ENCODE results near the gene HDAC9.

Gene HDAC9

DNA sequence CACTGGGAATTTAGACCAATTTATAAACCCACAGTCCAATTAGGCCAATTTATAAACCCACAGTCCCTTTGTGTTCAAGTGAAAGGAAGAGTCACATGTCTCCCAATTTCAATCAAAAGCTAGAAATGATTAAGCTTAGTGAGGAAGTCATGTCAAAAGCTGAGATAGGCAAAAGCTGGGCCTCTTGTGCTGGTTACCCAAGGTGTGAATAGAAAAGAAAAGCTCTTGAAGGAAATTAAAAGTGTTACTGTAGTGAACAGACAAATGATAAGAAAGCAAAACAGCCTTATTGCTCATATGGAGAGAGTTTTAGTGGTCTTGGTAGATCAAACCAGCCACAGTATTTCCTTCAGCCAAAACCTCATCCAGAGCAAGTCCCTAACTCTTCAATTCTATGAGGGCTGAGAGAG is 245.0 kb downstream of the HDAC9 start:
- no peak for DNase-seq

DNA sequence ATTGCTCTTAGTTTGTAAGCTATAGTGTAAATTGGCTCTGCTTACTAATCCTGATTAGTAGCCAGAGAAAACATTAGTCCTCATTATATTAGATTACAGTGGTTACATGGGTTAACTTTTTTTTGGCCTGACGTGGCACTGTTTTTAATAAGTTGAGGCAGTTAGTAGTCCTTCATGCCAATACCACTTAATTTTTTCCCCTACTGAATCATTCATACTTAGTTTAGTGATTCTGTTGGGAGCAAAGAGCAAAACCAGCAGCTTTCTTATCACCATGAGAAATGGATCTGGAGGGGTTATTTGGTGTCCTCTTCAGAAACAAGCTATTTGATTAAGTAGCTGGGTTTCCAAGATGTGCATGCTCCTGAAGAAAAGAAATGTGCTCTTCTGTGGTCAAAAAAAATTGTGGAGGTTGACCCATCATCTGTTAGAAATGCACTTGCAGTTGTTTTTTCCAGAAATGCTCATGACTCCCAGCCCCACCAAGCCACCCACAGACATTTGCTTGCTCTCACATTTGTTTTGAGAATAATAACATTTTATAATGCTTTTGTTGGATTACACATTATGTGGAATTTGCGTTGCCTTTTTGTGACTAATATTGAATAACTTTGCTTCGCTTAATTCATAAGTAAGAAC is 258.5 kb downstream of the HDAC9 start:
- DNase-seq = no peak

DNA sequence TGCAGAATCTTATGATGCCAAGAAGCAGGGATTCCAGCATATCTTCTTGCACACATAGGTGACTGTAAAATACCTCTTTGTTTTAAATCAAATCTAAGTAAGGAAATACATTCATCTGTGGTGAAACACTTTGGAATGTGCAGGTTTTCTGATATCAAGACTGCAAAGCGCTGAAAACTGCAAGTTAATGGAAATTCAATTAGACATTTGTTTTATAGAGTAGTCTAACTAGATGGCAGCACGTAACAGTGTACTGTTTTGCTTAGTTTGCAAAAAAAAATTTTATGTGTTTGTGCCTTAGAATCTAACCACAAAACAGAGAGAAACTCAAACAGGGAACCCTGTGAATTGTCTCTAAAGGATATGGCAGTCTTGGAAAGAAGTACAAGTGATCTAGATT is 259.2 kb downstream of the HDAC9 start:
- DNase-seq = no peak

DNA sequence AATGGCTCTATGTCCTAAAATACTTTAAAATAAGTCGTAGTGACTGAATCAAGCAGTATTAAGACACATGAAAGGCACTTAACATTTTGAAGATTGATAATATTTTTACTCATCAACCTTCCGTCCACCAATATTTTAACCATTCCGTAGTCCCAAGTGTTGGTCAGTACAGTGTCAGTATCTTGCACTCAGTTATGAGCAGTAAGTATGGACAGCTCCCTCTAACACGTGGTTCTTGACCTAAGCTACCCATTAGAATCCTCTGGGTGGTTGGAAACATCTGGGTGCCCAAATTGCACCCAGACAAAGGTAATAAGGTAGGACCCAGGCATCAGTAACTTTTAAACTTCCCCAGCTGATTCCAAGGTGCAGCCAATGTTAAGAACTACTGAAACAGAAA is 260.2 kb downstream of the HDAC9 start:
- no peak for DNase-seq

- DNase-seq = no peak
These were observed 261.0 kb downstream of the HDAC9 start for GRCh38 chr7:18756378-18757050.

GRCh38 chr7:18760046-18760445 is 264.5 kb downstream of the HDAC9 start:
- no peak for DNase-seq

GRCh38 chr7:18760631-18761445 is 265.3 kb downstream of the HDAC9 start:
- DNase-seq = no peak

GRCh38 chr7:18762189-18762588 is 266.6 kb downstream of the HDAC9 start:
- no peak for DNase-seq

GRCh38 chr7:18768256-18768655 is 272.7 kb downstream of the HDAC9 start:
- DNase-seq = no peak

GRCh38 chr7:18770154-18770811 is 274.7 kb downstream of the HDAC9 start:
- DNase-seq = no peak

DNA sequence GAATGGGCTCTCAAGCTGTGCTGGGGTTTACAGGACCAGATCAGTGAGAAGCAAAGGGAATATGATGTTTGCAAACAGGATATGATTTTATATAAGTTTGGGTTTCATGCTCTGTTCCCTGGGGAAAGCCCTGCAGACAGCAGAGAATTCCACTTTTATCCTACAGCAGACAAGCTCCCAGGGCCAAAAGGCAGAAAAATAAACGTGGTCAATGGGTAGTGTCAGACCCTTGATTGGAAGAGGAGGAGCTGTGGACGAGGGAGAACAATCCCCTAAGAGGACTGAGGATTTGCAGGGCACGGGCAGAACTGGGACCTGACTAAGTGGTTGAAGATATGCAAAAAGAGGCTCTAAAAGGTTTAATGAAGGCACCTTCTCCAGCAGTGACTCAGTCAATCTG is 275.3 kb downstream of the HDAC9 start:
- no peak for DNase-seq

GRCh38 chr7:18771834-18772566 is 276.5 kb downstream of the HDAC9 start:
- DNase-seq = no peak

- no peak for DNase-seq
These were observed 277.0 kb downstream of the HDAC9 start for GRCh38 chr7:18772567-18772965.

- no peak for DNase-seq
These were observed 281.8 kb downstream of the HDAC9 start for GRCh38 chr7:18777314-18777713.

DNA sequence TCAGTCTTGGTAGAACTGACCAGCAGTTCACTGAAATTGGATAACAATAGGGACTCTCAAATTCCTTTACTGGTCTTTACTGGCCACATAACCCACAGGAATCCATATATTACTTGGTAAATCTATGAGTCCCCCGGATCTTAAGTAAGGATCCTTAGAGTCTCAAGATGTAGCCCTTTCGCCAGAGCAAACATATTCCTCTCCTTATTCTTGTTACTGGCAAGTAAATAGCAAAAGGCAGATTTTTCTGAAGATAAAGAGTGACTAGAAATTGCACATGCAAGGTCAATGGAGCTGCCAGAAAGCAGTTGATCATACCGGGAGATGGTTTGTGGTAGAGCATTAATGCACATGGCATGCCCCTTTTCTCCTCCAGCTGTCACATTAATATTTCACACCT is 283.0 kb downstream of the HDAC9 start:
- DNase-seq = no peak

- no peak for DNase-seq
These were observed 284.7 kb downstream of the HDAC9 start for GRCh38 chr7:18780266-18780665.

GRCh38 chr7:18780938-18781337 is 285.4 kb downstream of the HDAC9 start:
- DNase-seq = no peak

- DNase-seq = no peak
These were observed 290.7 kb downstream of the HDAC9 start for GRCh38 chr7:18786196-18786727.

DNA sequence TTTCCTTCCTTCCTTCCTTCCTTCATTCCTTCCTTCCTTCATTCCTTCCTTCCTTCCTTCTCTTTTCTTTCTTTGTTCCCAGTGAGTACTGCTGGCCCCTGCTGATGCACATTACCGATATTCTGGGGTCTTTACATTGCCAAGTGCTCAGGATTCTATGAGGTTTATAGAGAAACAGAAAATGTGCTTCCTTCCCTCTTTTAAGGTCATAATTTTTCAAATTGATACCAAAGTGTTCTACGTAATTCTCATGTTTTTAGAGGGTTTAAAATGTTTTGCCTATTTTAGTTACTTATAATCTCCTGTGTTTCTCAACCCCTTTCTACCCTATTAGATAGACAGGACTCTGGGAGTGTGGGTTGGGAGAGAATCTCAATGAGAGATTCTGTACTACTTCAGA is 291.2 kb downstream of the HDAC9 start:
- no peak for DNase-seq

- no peak for DNase-seq
These were observed 292.5 kb downstream of the HDAC9 start for GRCh38 chr7:18788026-18788425.

- no peak for DNase-seq
These were observed 297.5 kb downstream of the HDAC9 start for GRCh38 chr7:18792871-18793595.

DNA sequence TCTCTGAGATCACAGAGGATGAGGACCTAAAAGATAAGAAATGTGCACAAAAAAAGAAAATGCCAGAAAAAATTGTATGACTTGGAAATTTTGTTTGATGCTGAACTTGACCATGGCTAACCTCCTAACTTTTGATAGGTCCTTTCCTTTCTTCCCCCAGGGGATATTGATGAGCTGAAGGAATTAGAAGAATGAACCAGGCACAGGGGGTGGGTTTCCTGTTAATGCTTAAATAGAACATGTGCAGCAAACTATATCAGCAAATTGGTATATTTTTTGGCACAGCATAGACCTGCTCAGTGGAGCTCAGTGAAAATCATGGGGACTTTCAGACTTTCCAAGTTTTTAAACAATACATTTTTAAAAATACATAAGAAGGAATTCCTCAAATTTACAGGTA is 300.7 kb downstream of the HDAC9 start:
- no peak for DNase-seq
